SK-N-SH (cell line): ENCODE results near the gene MLX. TPM values are rescaled to one million over a fixed set of nuclear protein-coding genes. Genes with fewer than 3 reads are reported as not detected.
A peak's percentile ranks its signal among the peaks of the same experiment; 100 is the strongest.

ENCODE experiments used
- CTCF ChIA-PET: fragments of 300-600, 350-600 bp; formaldehyde crosslinking; extraction: SDS; loops from one replicate; lab custom pipeline; 2021; lab: Yijun Ruan, JAX
- POLR2A ChIA-PET: fragments of 350-600 bp; sonication (Branson Sonifier 250); formaldehyde crosslinking; extraction: SDS; loops from one replicate; lab custom pipeline; 2020; ENCODE audit warnings: antibody characterized with exemption, inconsistent platforms; lab: Yijun Ruan, JAX
- DNase-seq: peaks from one replicate; pipeline ENCODE4 v3.0.0; 2012
- H2AFZ ChIP-seq: fragments of 200-600 bp; sonication (generic); 2 replicates; pipeline ENCODE4 v1.8.1; 2016; ENCODE audit warnings: antibody characterized with exemption, mild to moderate bottlenecking, low read depth
- H3F3A ChIP-seq: fragments of 200-600 bp; sonication (generic); replicated peaks from 2 replicates; pipeline ENCODE3; 2016; ENCODE audit warnings: antibody characterized with exemption, mild to moderate bottlenecking; ENCODE audit not compliant: insufficient read depth
- H3K27ac ChIP-seq, 2 experiments: fragments of 200-500 bp in 1 of 2; fragments of 200-600 bp in 1 of 2; sonication (Bioruptor generic) in 1 of 2; sonication (generic), shearing (Covaris generic) in 1 of 2; 2 replicates each; pipeline versions ENCODE4 v1.5.1 to v1.6.1; 2014 to 2016; ENCODE audit warnings: low read depth in 2 of 2, inconsistent platforms in 1 of 2, low read length in 1 of 2, mild to moderate bottlenecking in 1 of 2, mixed read lengths in 1 of 2
- H3K27me3 ChIP-seq: fragments of 200-600 bp; sonication (generic), shearing (Covaris generic); 2 replicates; pipeline ENCODE4 v1.6.1; 2016; ENCODE audit warnings: mixed run types; ENCODE audit not compliant: insufficient read depth
- H3K36me3 ChIP-seq, 2 experiments: fragments of 200-500 bp in 1 of 2; fragments of 200-600 bp in 1 of 2; sonication (Bioruptor generic) in 1 of 2; sonication (generic) in 1 of 2; replicated peaks in 1 of 2; 2 replicates each; pipeline versions ENCODE3 to v1.5.1; 2014 to 2016; ENCODE audit warnings: low read length in 1 of 2, mild to moderate bottlenecking in 1 of 2; ENCODE audit not compliant: insufficient read depth in 2 of 2, control insufficient read depth in 1 of 2
- H3K4me1 ChIP-seq, 2 experiments: fragments of 200-500 bp in 1 of 2; fragments of 200-600 bp in 1 of 2; sonication (Bioruptor generic) in 1 of 2; sonication (generic), shearing (Covaris generic) in 1 of 2; 2 replicates each; pipeline versions ENCODE4 v1.5.1 to v1.6.1; 2014 to 2016; ENCODE audit warnings: low read depth in 1 of 2, low read length in 1 of 2, mixed run types in 1 of 2; ENCODE audit not compliant: insufficient read depth in 2 of 2, control insufficient read depth in 1 of 2
- H3K4me2 ChIP-seq: fragments of 200-600 bp; sonication (generic), shearing (Covaris generic); 2 replicates; pipeline ENCODE4 v1.6.1; 2017; ENCODE audit warnings: mixed run types
- H3K4me3 ChIP-seq, 2 experiments: fragments of 200-500 bp in 1 of 2; fragments of 200-600 bp in 1 of 2; sonication (Bioruptor generic) in 1 of 2; sonication (generic), shearing (Covaris generic) in 1 of 2; 2 replicates each; pipeline versions ENCODE4 v1.5.1 to v1.8.1; 2014 to 2016; ENCODE audit warnings: low read depth in 2 of 2, inconsistent platforms in 1 of 2, low read length in 1 of 2, mild to moderate bottlenecking in 1 of 2, mixed read lengths in 1 of 2, moderate library complexity in 1 of 2
- H3K79me2 ChIP-seq: fragments of 200-600 bp; sonication (generic); 2 replicates; pipeline ENCODE4 v1.8.1; 2017; ENCODE audit warnings: mild to moderate bottlenecking; ENCODE audit not compliant: insufficient read depth
- H3K9ac ChIP-seq: fragments of 200-600 bp; sonication (generic); 2 replicates; pipeline ENCODE4 v1.6.1; 2017; ENCODE audit warnings: mixed run types
- H3K9me2 ChIP-seq: fragments of 200-600 bp; sonication (generic); 2 replicates; pipeline ENCODE4 v1.6.1; 2017; ENCODE audit warnings: mixed run types
- H3K9me3 ChIP-seq: fragments of 200-600 bp; sonication (generic); 2 replicates; pipeline ENCODE4 v1.6.1; 2017; ENCODE audit warnings: mixed run types, mild to moderate bottlenecking, moderate library complexity
- H4K20me1 ChIP-seq: fragments of 200-600 bp; sonication (generic); 2 replicates; pipeline ENCODE4 v1.6.1; 2017; ENCODE audit warnings: mild to moderate bottlenecking, mixed run types; ENCODE audit not compliant: insufficient read depth
- ELF1 ChIP-seq: IDR thresholded peaks from 2 replicates; pipeline ENCODE4 v1.4.0; 2012
- EP300 ChIP-seq, 2 experiments: IDR thresholded peaks; 2 replicates each; pipeline versions ENCODE4 v1.4.0 to v1.6.1; 2012; ENCODE audit warnings: borderline replicate concordance in 1 of 2, low read depth in 1 of 2, low read length in 1 of 2
- FOSL2 ChIP-seq: IDR thresholded peaks from 2 replicates; pipeline ENCODE4 v1.4.0; 2012; ENCODE audit warnings: low read depth, mild to moderate bottlenecking, moderate library complexity, borderline replicate concordance
- FOXM1 ChIP-seq: IDR thresholded peaks from 2 replicates; pipeline ENCODE4 v1.4.0; 2012; ENCODE audit warnings: low read depth, mild to moderate bottlenecking
- JUND ChIP-seq: IDR thresholded peaks from 2 replicates; pipeline ENCODE4 v1.4.0; 2012
- MAX ChIP-seq: IDR thresholded peaks from 2 replicates; pipeline ENCODE4 v1.4.0; 2012; ENCODE audit warnings: low read depth
- NFIC ChIP-seq: IDR thresholded peaks from 2 replicates; pipeline ENCODE4 v1.4.0; 2012; ENCODE audit warnings: borderline replicate concordance
- NRF1 ChIP-seq: IDR thresholded peaks from 2 replicates; pipeline ENCODE4 v1.6.1; 2012; ENCODE audit warnings: low read depth, mild to moderate bottlenecking, low read length
- PBX3 ChIP-seq: IDR thresholded peaks from 2 replicates; pipeline ENCODE4; 2012
- POLR2AphosphoS5 ChIP-seq: IDR thresholded peaks from 2 replicates; pipeline ENCODE4 v1.6.1; 2012; ENCODE audit warnings: low read depth, low read length
- RAD21 ChIP-seq: IDR thresholded peaks from 2 replicates; pipeline ENCODE4 v1.6.1; 2012; ENCODE audit warnings: mild to moderate bottlenecking, low read length
- RFX5 ChIP-seq: IDR thresholded peaks from 2 replicates; pipeline ENCODE4 v1.6.1; 2012; ENCODE audit warnings: mild to moderate bottlenecking, improper control_type of control experiment, low read length
- RXRA ChIP-seq: IDR thresholded peaks from 2 replicates; pipeline ENCODE4 v1.4.0; 2012; ENCODE audit warnings: low read depth, mild to moderate bottlenecking, borderline replicate concordance
- SIN3A ChIP-seq: IDR thresholded peaks from 2 replicates; pipeline ENCODE4 v1.6.1; 2012; ENCODE audit warnings: low read depth, mild to moderate bottlenecking, low read length, moderate library complexity, borderline replicate concordance
- SMC3 ChIP-seq: IDR thresholded peaks from 2 replicates; pipeline ENCODE4 v1.6.1; 2012; ENCODE audit warnings: low read depth, low read length, improper control_type of control experiment
- TAF1 ChIP-seq: IDR thresholded peaks from 2 replicates; pipeline ENCODE4 v1.6.1; 2012; ENCODE audit warnings: low read depth, mild to moderate bottlenecking, low read length, moderate library complexity, borderline replicate concordance
- TCF12 ChIP-seq: IDR thresholded peaks from 2 replicates; pipeline ENCODE4 v1.4.0; 2012
- TEAD4 ChIP-seq: IDR thresholded peaks from 2 replicates; pipeline ENCODE4 v1.4.0; 2012; ENCODE audit warnings: mild to moderate bottlenecking, borderline replicate concordance; ENCODE audit not compliant: insufficient read depth
- YY1 ChIP-seq: IDR thresholded peaks from 2 replicates; pipeline ENCODE4 v1.4.0; 2012; ENCODE audit warnings: low read depth, mild to moderate bottlenecking
- WGBS: methylation state at CpG from one replicate; pipeline ENCODE4 v1.1.6; 2017; ENCODE audit warnings: low lambda C conversion rate; 5-methylcytosine and 5-hydroxymethylcytosine counted together
- polyA plus RNA-seq, 3 experiments: library from polyadenylated mRNA; depleted of rRNA; stranded (reverse); fragments of >200 nt; gene quantifications; 2 replicates each; pipeline ENCODE4 v1.2.3, GENCODE V29; 2012
- TF ChIP-seq, protein P1 (sequence below): fragments of 150-350 bp; IDR thresholded peaks from 2 replicates; pipeline ENCODE4 v1.6.1; 2017; ENCODE audit warnings: antibody characterized with exemption, low read length, low read depth, borderline replicate concordance
- TF ChIP-seq, protein P2 (sequence below): IDR thresholded peaks from 2 replicates; pipeline ENCODE4 v1.4.0; 2012; ENCODE audit warnings: low read depth, borderline replicate concordance
- TF ChIP-seq, protein P3 (sequence below): IDR thresholded peaks from 2 replicates; pipeline ENCODE4 v1.6.1; 2012; ENCODE audit warnings: mild to moderate bottlenecking, low read depth, low read length, moderate library complexity

MLX gene
- polyA plus RNA-seq, 1 of the 3 experiments (the other 2 are of a cell fraction): 44.5 TPM

GRCh38 chr17:42519546-42520491, 47.1 kb upstream of the MLX start:
- POLR2A ChIA-PET: interaction anchor here (1.5 kb wide), 1 partner anchor 20 kb away, joined by 3 read pairs; no protein-coding TSS in a partner anchor
- Histone ChIP-seq H3K79me2 (peaks cover 16% of the 10 kb centered on the region), H2AFZ (no peak overlapping the region), H3K9me2 (no peaks in the 10 kb centered on the region), H4K20me1 (no peaks in the 10 kb centered on the region), H3F3A (peaks cover 57% of the 10 kb centered on the region), H3K9ac (peak overlapping the region; percentile 73), H3K27ac (peak overlapping the region; percentile 92 to 100), H3K4me1 (peaks cover 43 to 57% of the 10 kb centered on the region in 2 experiments), H3K27me3 (no peaks in the 10 kb centered on the region), H3K36me3 (no peaks in the 10 kb centered on the region), H3K4me3 (peak overlapping the region in 1 of 2 experiments; percentile 25; a peak in 1 of 4 replicates), H3K4me2 (peak overlapping the region; percentile 81), H3K9me3 (no peaks in the 10 kb centered on the region)
- no peak for DNase-seq
- no peak for TF ChIP-seq RAD21
- TF ChIP-seq RXRA: peak; percentile 95
- TF ChIP-seq TCF12: peak; percentile 91
- 0 out of 2 replicates have a peak, but pooled peaks have one; percentile 72 for TF ChIP-seq SIN3A
- TF ChIP-seq, protein P1, sequence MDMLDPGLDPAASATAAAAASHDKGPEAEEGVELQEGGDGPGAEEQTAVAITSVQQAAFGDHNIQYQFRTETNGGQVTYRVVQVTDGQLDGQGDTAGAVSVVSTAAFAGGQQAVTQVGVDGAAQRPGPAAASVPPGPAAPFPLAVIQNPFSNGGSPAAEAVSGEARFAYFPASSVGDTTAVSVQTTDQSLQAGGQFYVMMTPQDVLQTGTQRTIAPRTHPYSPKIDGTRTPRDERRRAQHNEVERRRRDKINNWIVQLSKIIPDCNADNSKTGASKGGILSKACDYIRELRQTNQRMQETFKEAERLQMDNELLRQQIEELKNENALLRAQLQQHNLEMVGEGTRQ: peak; percentile 32; the same call in 1 of the 2 replicates
- TF ChIP-seq RFX5: no peak
- TF ChIP-seq, protein P2, sequence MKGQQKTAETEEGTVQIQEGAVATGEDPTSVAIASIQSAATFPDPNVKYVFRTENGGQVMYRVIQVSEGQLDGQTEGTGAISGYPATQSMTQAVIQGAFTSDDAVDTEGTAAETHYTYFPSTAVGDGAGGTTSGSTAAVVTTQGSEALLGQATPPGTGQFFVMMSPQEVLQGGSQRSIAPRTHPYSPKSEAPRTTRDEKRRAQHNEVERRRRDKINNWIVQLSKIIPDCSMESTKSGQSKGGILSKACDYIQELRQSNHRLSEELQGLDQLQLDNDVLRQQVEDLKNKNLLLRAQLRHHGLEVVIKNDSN: peak; percentile 87
- TF ChIP-seq FOSL2: peak; percentile 92
- peak; percentile 81 for TF ChIP-seq TEAD4
- TF ChIP-seq ELF1: no peak; the same call in 1 of the 2 replicates
- TF ChIP-seq EP300 (IDR thresholded peaks at IDR 0.05; ENCODE audit: borderline replicate concordance in 1 of 2, low read depth in 1 of 2, low read length in 1 of 2): peak in 1 of 2 experiments; percentile 93; a peak in 2 of 4 replicates
- peak; percentile 87; the same call in 1 of the 2 replicates for TF ChIP-seq FOXM1
- peak; percentile 98 for TF ChIP-seq MAX
- peak; percentile 77 for TF ChIP-seq PBX3
- TF ChIP-seq NRF1: no peak
- TF ChIP-seq TAF1: peak; percentile 61; the same call in 1 of the 2 replicates
- peak; percentile 78 for TF ChIP-seq POLR2AphosphoS5
- peak; percentile 94 for TF ChIP-seq NFIC
- no peak for TF ChIP-seq SMC3
- TF ChIP-seq YY1: 0 out of 2 replicates have a peak, but pooled peaks have one; percentile 40
- peak; percentile 90 for TF ChIP-seq JUND
- TF ChIP-seq, protein P3, sequence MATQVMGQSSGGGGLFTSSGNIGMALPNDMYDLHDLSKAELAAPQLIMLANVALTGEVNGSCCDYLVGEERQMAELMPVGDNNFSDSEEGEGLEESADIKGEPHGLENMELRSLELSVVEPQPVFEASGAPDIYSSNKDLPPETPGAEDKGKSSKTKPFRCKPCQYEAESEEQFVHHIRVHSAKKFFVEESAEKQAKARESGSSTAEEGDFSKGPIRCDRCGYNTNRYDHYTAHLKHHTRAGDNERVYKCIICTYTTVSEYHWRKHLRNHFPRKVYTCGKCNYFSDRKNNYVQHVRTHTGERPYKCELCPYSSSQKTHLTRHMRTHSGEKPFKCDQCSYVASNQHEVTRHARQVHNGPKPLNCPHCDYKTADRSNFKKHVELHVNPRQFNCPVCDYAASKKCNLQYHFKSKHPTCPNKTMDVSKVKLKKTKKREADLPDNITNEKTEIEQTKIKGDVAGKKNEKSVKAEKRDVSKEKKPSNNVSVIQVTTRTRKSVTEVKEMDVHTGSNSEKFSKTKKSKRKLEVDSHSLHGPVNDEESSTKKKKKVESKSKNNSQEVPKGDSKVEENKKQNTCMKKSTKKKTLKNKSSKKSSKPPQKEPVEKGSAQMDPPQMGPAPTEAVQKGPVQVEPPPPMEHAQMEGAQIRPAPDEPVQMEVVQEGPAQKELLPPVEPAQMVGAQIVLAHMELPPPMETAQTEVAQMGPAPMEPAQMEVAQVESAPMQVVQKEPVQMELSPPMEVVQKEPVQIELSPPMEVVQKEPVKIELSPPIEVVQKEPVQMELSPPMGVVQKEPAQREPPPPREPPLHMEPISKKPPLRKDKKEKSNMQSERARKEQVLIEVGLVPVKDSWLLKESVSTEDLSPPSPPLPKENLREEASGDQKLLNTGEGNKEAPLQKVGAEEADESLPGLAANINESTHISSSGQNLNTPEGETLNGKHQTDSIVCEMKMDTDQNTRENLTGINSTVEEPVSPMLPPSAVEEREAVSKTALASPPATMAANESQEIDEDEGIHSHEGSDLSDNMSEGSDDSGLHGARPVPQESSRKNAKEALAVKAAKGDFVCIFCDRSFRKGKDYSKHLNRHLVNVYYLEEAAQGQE: peak; percentile 84
- CTCF ChIA-PET: interaction anchor here (0.6 to 7.9 kb wide), 17 partner anchors 8 to 297 kb away, joined by 3 to 83 read pairs (median 3); no protein-coding TSS in a partner anchor
- WGBS: 38% methylated on average over 11 of the region's 12 CpGs
